Stomach (tissue), 4 donors: Measurements from ENCODE around the gene EIF4H.

ENCODE experiments used
- CTCF ChIP-seq, 7 experiments: fragments of 450-650 bp in 4 of 7; fragments of 200-600 bp in 3 of 7; sonication (generic) in 3 of 7; IDR thresholded peaks; one replicate each; pipeline ENCODE4 v1.5.1; 2016 to 2019; ENCODE audit warnings: antibody characterized with exemption in 7 of 7, control low read depth in 2 of 7, mild to moderate bottlenecking in 1 of 7
- POLR2AphosphoS5 ChIP-seq, 3 donors: sonication (generic); formaldehyde crosslinking; IDR thresholded peaks; one replicate each; pipeline ENCODE4 v1.6.1; 2016; ENCODE audit warnings: antibody characterized with exemption in 3 of 3

- TF ChIP-seq CTCF (IDR thresholded peaks at IDR 0.05) (no peak), POLR2AphosphoS5 (IDR thresholded peaks at IDR 0.05) (no peak)
Measured at GRCh38 chr7:74242122-74242443, 67.9 kb downstream of the EIF4H start.
